Lung (tissue), 12 donors: ENCODE measurements around the gene SCN10A. TPM values are rescaled to one million over a fixed set of nuclear protein-coding genes. Genes with fewer than 3 reads are reported as not detected.

Experiments
- ATAC-seq: fragments of 200-7000 bp; cut with Tn5 transposase; one replicate; pipeline ENCODE4 v1.9.1; 2020; ENCODE audit warnings: moderate number of reproducible peaks; ENCODE audit not compliant: insufficient read depth, low FRiP score
- DNase-seq, 3 donors: peaks; one replicate each; pipeline ENCODE4 v3.0.0-alpha.2; 2013 to 2017
- H3K27ac ChIP-seq, 2 donors: one replicate each; pipeline ENCODE4 v1.5.1; 2013; ENCODE audit warnings: mild to moderate bottlenecking in 2 of 2, moderate library complexity in 2 of 2, control low read depth in 1 of 2, inconsistent platforms in 1 of 2, low read depth in 1 of 2, low read length in 1 of 2
- H3K27me3 ChIP-seq, 3 donors: one replicate each; pipeline ENCODE4 v1.5.1; 2013; ENCODE audit warnings: low read length in 2 of 3; ENCODE audit not compliant: control insufficient read depth in 3 of 3, insufficient read depth in 3 of 3
- H3K36me3 ChIP-seq, 4 donors: one replicate each; pipeline ENCODE4 v1.5.1; 2013; ENCODE audit warnings: low read length in 4 of 4, mild to moderate bottlenecking in 1 of 4, moderate library complexity in 1 of 4; ENCODE audit not compliant: control insufficient read depth in 4 of 4, insufficient read depth in 4 of 4
- H3K4me1 ChIP-seq, 5 donors: one replicate each; pipeline ENCODE4 v1.5.1; 2013; ENCODE audit warnings: low read length in 5 of 5, mild to moderate bottlenecking in 2 of 5, moderate library complexity in 1 of 5; ENCODE audit not compliant: control insufficient read depth in 5 of 5, insufficient read depth in 5 of 5
- H3K4me3 ChIP-seq: one replicate; pipeline ENCODE4 v1.5.1; 2013; ENCODE audit warnings: mild to moderate bottlenecking, control low read depth, moderate library complexity
- H3K9ac ChIP-seq, 2 donors: one replicate each; pipeline ENCODE4 v1.5.1; 2013; ENCODE audit warnings: low read length in 2 of 2, control low read depth in 1 of 2; ENCODE audit not compliant: insufficient read depth in 1 of 2
- H3K9me3 ChIP-seq, 4 donors: one replicate each; pipeline ENCODE4 v1.5.1; 2013; ENCODE audit warnings: low read length in 3 of 4, mild to moderate bottlenecking in 1 of 4, moderate library complexity in 1 of 4; ENCODE audit not compliant: control insufficient read depth in 4 of 4, insufficient read depth in 3 of 4
- CTCF ChIP-seq: IDR thresholded peaks from 2 replicates; pipeline ENCODE4 v1.5.1; 2012; ENCODE audit warnings: mild to moderate bottlenecking; ENCODE audit errors: control extremely low read depth, extremely low read depth
- WGBS, 2 donors: extraction: QIAGEN DNeasy Blood & Tissue Kit; methylation state at CpG; one replicate each; pipeline ENCODE4 v1.1.7; 2013; 5-methylcytosine and 5-hydroxymethylcytosine counted together
- polyA plus RNA-seq, 2 donors: library from polyadenylated mRNA; stranded (reverse); fragments of 200-250 nt; gene quantifications; one replicate each; pipeline ENCODE4 v1.2.1, GENCODE V29; 2013
- total RNA-seq, 2 donors: library from RNA; depleted of rRNA in 1 of 2; stranded (reverse); fragments of >200 nt in 1 of 2; gene quantifications; one replicate each; pipeline ENCODE4 v1.2.1, GENCODE V29; 2014 to 2021
- donor health status: control.
- donor health status: control.
- donor health status: Bipolar disorder and iron deficiency.
- donor health status: healthy.
- donor health status: DM: yes; HTN: yes; CAD: no.

Gene SCN10A
- total and polyA plus RNA-seq, 4 donors = not detected

- ATAC-seq (no peak), DNase-seq (no peak)
- H3K27me3 ChIP-seq = peaks cover 2 to 20% (median 17%) of the 10 kb centered on the region in 3 donors
Measured at GRCh38 chr3:38658841-38659240, 157.2 kb downstream of the SCN10A start.

GRCh38 chr3:38657369-38657768, 158.6 kb downstream of the SCN10A start:
- Histone ChIP-seq H3K36me3 (no peaks in the 10 kb centered on the region), H3K4me1 (no peaks in the 10 kb centered on the region), H3K27me3 (peaks cover 10 to 21% (median 20%) of the 10 kb centered on the region in 3 donors), H3K9ac (no peak overlapping the region), H3K9me3 (peaks cover 0 to 4% (median 0%) of the 10 kb centered on the region in 4 donors), H3K27ac (no peak overlapping the region), H3K4me3 (no peak overlapping the region)
- TF ChIP-seq CTCF = no peak
- ATAC-seq (no peak), DNase-seq (no peak)
- WGBS, 2 donors = 53 to 72% methylated on average over 5 of the region's 5 CpGs

More at GRCh38 chr3:38658841-38659240, 157.2 kb downstream of the SCN10A start:
- H3K9me3 ChIP-seq = peaks cover 0 to 7% (median 0%) of the 10 kb centered on the region in 4 donors
- H3K27ac ChIP-seq = no peak overlapping the region
- H3K4me3 ChIP-seq = no peak overlapping the region
- no peaks in the 10 kb centered on the region for H3K4me1 ChIP-seq
- no peak for TF ChIP-seq CTCF
- H3K9ac ChIP-seq = no peak overlapping the region
- 22 to 34% methylated on average over 9 of the region's 9 CpGs for WGBS, 2 donors
- H3K36me3 ChIP-seq = no peaks in the 10 kb centered on the region

- DNase-seq = peak in 2 of 3 donors; percentile 58 to 66
- Histone ChIP-seq H3K27ac (no peak overlapping the region), H3K36me3 (no peaks in the 10 kb centered on the region), H3K4me1 (peaks cover 0 to 2% (median 0%) of the 10 kb centered on the region in 5 donors), H3K9me3 (no peaks in the 10 kb centered on the region), H3K27me3 (peaks cover 10 to 28% (median 20%) of the 10 kb centered on the region in 3 donors), H3K9ac (no peak overlapping the region), H3K4me3 (no peak overlapping the region)
- ATAC-seq = no peak
- 14 to 15% methylated on average over 7 of the region's 7 CpGs for WGBS, 2 donors
- TF ChIP-seq CTCF = no peak
Measured at GRCh38 chr3:38655708-38656300, 160.2 kb downstream of the SCN10A start.
